ENCODE results near the gene PUM2.
"Not testable (repeated sequence)": the region's sequence is repeated elsewhere in the genome, so short reads cannot be mapped to it uniquely, and the experiment has no call there.

The PUM2 gene

GRCh38 chr2:20350753-20351554 is at the start of gene PUM2:
TSS of gene PUM2 (minus strand) at chr2:20350844. CDS start at chr2:20327360, 23,484 bp downstream.
- peak; percentile 97 for DNase-seq

GRCh38 chr2:20400306-20400705 is 49.7 kb upstream of the PUM2 start:
- no peak for DNase-seq

- no peak for DNase-seq
These were observed 48.4 kb upstream of the PUM2 start for GRCh38 chr2:20398956-20399567.

- DNase-seq = no peak
These were observed 47.3 kb upstream of the PUM2 start for GRCh38 chr2:20397811-20398447.

GRCh38 chr2:20396356-20397000 is 45.8 kb upstream of the PUM2 start:
- no peak for DNase-seq

- no peak for DNase-seq
These were observed 43.3 kb upstream of the PUM2 start for GRCh38 chr2:20393986-20394385.

GRCh38 chr2:20391951-20392699 is 41.5 kb upstream of the PUM2 start:
- no peak for DNase-seq

- DNase-seq = no peak
These were observed 40.0 kb upstream of the PUM2 start for GRCh38 chr2:20390524-20391123.

GRCh38 chr2:20384953-20385352 is 34.3 kb upstream of the PUM2 start:
- DNase-seq = no peak

- no peak for DNase-seq
These were observed 32.5 kb upstream of the PUM2 start for GRCh38 chr2:20382965-20383810.

- peak; percentile 73 for DNase-seq
These were observed 30.8 kb upstream of the PUM2 start for GRCh38 chr2:20381457-20381856.

- peak; percentile 86 for DNase-seq
These were observed 28.4 kb upstream of the PUM2 start for GRCh38 chr2:20378891-20379519.

- DNase-seq = no peak
These were observed 27.7 kb upstream of the PUM2 start for GRCh38 chr2:20378341-20378740.

GRCh38 chr2:20377741-20378140 is 27.1 kb upstream of the PUM2 start:
- no peak for DNase-seq

- DNase-seq = not testable (repeated sequence)
These were observed 24.3 kb upstream of the PUM2 start for GRCh38 chr2:20374982-20375381.

- DNase-seq = no peak
These were observed 22.4 kb upstream of the PUM2 start for GRCh38 chr2:20372896-20373640.

- no peak for DNase-seq
These were observed 20.8 kb upstream of the PUM2 start for GRCh38 chr2:20371323-20372025.

- DNase-seq = no peak
These were observed 19.5 kb upstream of the PUM2 start for GRCh38 chr2:20370191-20370590.

- no peak for DNase-seq
These were observed 18.7 kb upstream of the PUM2 start for GRCh38 chr2:20369366-20369765.

Measured in femur (tissue), 1 donor.